Liver (tissue), 2 donors: ENCODE measurements around the gene PTCD2.

Source experiments
- EGR1 ChIP-seq, 2 donors: IDR thresholded peaks; 2 replicates each; pipeline ENCODE4 v1.6.1; 2016 to 2018; ENCODE audit warnings: antibody characterized with exemption in 2 of 2, low read depth in 2 of 2
- SP1 ChIP-seq: IDR thresholded peaks from 2 replicates; pipeline ENCODE4 v1.6.1; 2018; ENCODE audit warnings: antibody characterized with exemption, mild to moderate bottlenecking
- TAF1 ChIP-seq: conservative IDR thresholded peaks from 2 replicates; pipeline ENCODE4 v1.6.1; 2016; ENCODE audit warnings: antibody characterized with exemption, mild to moderate bottlenecking
- donor health status: healthy.

GRCh38 chr5:72308853-72309191 lies 11.4 kb upstream of the PTCD2 start:
- TF ChIP-seq SP1 (no peak), EGR1 (IDR thresholded peaks at IDR 0.05; ENCODE audit: low read depth in 2 of 2) (no peak), TAF1 (no peak)
